SH-SY5Y (cell line): ENCODE data around the gene MAP3K4.

ENCODE experiments used
- GATA2 ChIP-seq: IDR thresholded peaks from 2 replicates; pipeline ENCODE4 v1.6.1; 2011; ENCODE audit warnings: mild to moderate bottlenecking, low read depth, low read length
- GATA3 ChIP-seq: IDR thresholded peaks from 2 replicates; pipeline ENCODE4 v1.6.1; 2011; ENCODE audit warnings: low read depth, mild to moderate bottlenecking, low read length, moderate library complexity

- TF ChIP-seq GATA2 (no peak), GATA3 (no peak)
These were observed 45.9 kb upstream of the MAP3K4 start for GRCh38 chr6:160945516-160946177.
